ENCODE measurements around the gene TBC1D1. TPM values are rescaled to one million over a fixed set of nuclear protein-coding genes. Genes with fewer than 3 reads are reported as not detected.

The TBC1D1 gene
- total RNA-seq, 1 donor from 2014 or later, result 129 TPM

GRCh38 chr4:38060829-38061431, 170.0 kb downstream of the TBC1D1 start:
- Histone ChIP-seq H3K36me3 (peaks cover 23% of the 10 kb centered on the region), H3K27ac (replicated peaks) (peak overlapping the region; percentile 75)

GRCh38 chr4:38062088-38062775, 171.3 kb downstream of the TBC1D1 start:
- no peaks in the 10 kb centered on the region for H3K9me3 ChIP-seq (replicated peaks)
- H3K4me3 ChIP-seq, result peak overlapping the region; percentile 51
- intact Hi-C loops (cut with micrococcal nuclease), result loop anchor here (10.0 kb wide), 1 partner anchor 113 kb away; no protein-coding TSS in a partner anchor
- DNase-seq, result peak; percentile 80
- TF ChIP-seq CTCF (IDR thresholded peaks at IDR 0.05; ENCODE audit: borderline replicate concordance), result peak; percentile 92
- H3K36me3 ChIP-seq, result peaks cover 23% of the 10 kb centered on the region
- H3K27me3 ChIP-seq (ENCODE audit: low read depth), result no peaks in the 10 kb centered on the region
- H3K27ac ChIP-seq (replicated peaks), result peak overlapping the region; percentile 75
- peaks cover 34% of the 10 kb centered on the region for H3K4me1 ChIP-seq

More at GRCh38 chr4:38060829-38061431, 170.0 kb downstream of the TBC1D1 start:
- Histone ChIP-seq H3K27me3 (ENCODE audit: low read depth) (no peaks in the 10 kb centered on the region), H3K4me3 (no peak overlapping the region), H3K4me1 (peaks cover 47% of the 10 kb centered on the region), H3K9me3 (replicated peaks) (no peaks in the 10 kb centered on the region)
- intact Hi-C loops (cut with micrococcal nuclease), result loop anchor here (10.0 kb wide), 1 partner anchor 114 kb away; no protein-coding TSS in a partner anchor
- DNase-seq, result no peak
- no peak for TF ChIP-seq CTCF (IDR thresholded peaks at IDR 0.05; ENCODE audit: borderline replicate concordance)

GRCh38 chr4:38062776-38063097, 171.9 kb downstream of the TBC1D1 start:
- TF ChIP-seq CTCF (IDR thresholded peaks at IDR 0.05; ENCODE audit: borderline replicate concordance), result no peak
- H3K27ac ChIP-seq (replicated peaks), result peak overlapping the region; percentile 75
- no peak for DNase-seq
- H3K9me3 ChIP-seq (replicated peaks), result no peaks in the 10 kb centered on the region
- H3K27me3 ChIP-seq (ENCODE audit: low read depth), result no peaks in the 10 kb centered on the region
- intact Hi-C loops (cut with micrococcal nuclease), result loop anchor here (10.0 kb wide), 1 partner anchor 112 kb away; no protein-coding TSS in a partner anchor
- H3K4me1 ChIP-seq, result peaks cover 33% of the 10 kb centered on the region
- peak overlapping the region; percentile 51 for H3K4me3 ChIP-seq
- H3K36me3 ChIP-seq, result peaks cover 20% of the 10 kb centered on the region

- Histone ChIP-seq H3K36me3 (peaks cover 19% of the 10 kb centered on the region), H3K4me3 (no peak overlapping the region), H3K27ac (replicated peaks) (peak overlapping the region; percentile 75), H3K27me3 (ENCODE audit: low read depth) (no peaks in the 10 kb centered on the region), H3K4me1 (peaks cover 58% of the 10 kb centered on the region), H3K9me3 (replicated peaks) (no peaks in the 10 kb centered on the region)
- no peak for TF ChIP-seq CTCF (IDR thresholded peaks at IDR 0.05; ENCODE audit: borderline replicate concordance)
- no peak for DNase-seq
- intact Hi-C loops (cut with micrococcal nuclease), result loop anchor here (10.0 kb wide), 1 partner anchor 110 kb away; no protein-coding TSS in a partner anchor
These were observed 174.3 kb downstream of the TBC1D1 start for GRCh38 chr4:38065176-38065575.

GRCh38 chr4:38065900-38066299, 175.0 kb downstream of the TBC1D1 start:
- TF ChIP-seq CTCF (IDR thresholded peaks at IDR 0.05; ENCODE audit: borderline replicate concordance), result no peak
- no peaks in the 10 kb centered on the region for H3K27me3 ChIP-seq (ENCODE audit: low read depth)
- intact Hi-C loops (cut with micrococcal nuclease), result loop anchor here (10.0 kb wide), 1 partner anchor 109 kb away; no protein-coding TSS in a partner anchor

More at GRCh38 chr4:38065900-38066299, 175.0 kb downstream of the TBC1D1 start:
- no peak for DNase-seq
- Histone ChIP-seq H3K27ac (replicated peaks) (no peak overlapping the region), H3K9me3 (replicated peaks) (no peaks in the 10 kb centered on the region), H3K4me1 (peaks cover 63% of the 10 kb centered on the region), H3K36me3 (peaks cover 12% of the 10 kb centered on the region), H3K4me3 (no peak overlapping the region)
